PC-3 (cell line): Measurements from ENCODE around the gene MBOAT7.

Experiments
- CTCF ChIP-seq: fragments of 300-600 bp; sonication (generic); conservative IDR thresholded peaks from 2 replicates; pipeline ENCODE4 v1.5.1; 2017; ENCODE audit warnings: antibody characterized with exemption, low read depth, mild to moderate bottlenecking, low read length
- EZH2 ChIP-seq: fragments of 300-600 bp; sonication (generic); IDR thresholded peaks from one replicate; pipeline ENCODE4 v1.6.1; 2017; ENCODE audit warnings: antibody characterized with exemption, mild to moderate bottlenecking, low read length; ENCODE audit not compliant: unreplicated experiment
- EZH2phosphoT487 ChIP-seq: fragments of 300-600 bp; sonication (generic); IDR thresholded peaks from 2 replicates; pipeline ENCODE4 v1.6.1; 2018; ENCODE audit warnings: mild to moderate bottlenecking, antibody characterized with exemption, low read length, borderline replicate concordance

DNA sequence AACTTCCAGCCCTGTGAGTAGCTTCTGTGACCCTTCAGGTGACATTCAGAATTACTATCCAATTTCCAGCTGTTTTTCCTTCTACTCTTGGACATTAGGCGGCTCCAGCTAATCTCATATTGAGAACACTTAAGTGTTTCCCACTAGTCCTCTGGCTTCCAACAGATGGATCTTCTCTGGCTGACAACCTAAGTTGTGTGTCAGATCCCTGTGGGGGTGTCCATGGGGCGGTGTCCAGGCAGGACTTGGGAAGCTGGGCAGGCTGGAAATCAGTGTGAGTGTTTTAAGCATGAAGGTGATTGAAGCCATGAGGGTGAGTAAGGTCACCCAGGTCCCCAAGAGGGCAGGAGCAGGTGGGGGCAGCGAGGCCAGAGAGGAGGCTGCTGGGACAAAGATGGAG, 41.7 kb downstream of the MBOAT7 start:
- no peak for TF ChIP-seq CTCF
- TF ChIP-seq EZH2 = no peak
- no peak for TF ChIP-seq EZH2phosphoT487
